Brain microvascular endothelial cell (primary cell): Measurements from ENCODE around the gene PEAK1.

ENCODE experiments used
- DNase-seq: peaks from one replicate; pipeline ENCODE4 v3.0.0-alpha.2; 2020
- H3K27ac ChIP-seq: fragments of 250-450 bp; sonication (Bioruptor Pico); 2 replicates; pipeline ENCODE4 v1.5.1; 2020; ENCODE audit warnings: mild to moderate bottlenecking, moderate library complexity
- H3K27me3 ChIP-seq: fragments of 250-450 bp; sonication (Bioruptor Pico); replicated peaks from 2 replicates; pipeline ENCODE4 v1.5.1; 2020; ENCODE audit warnings: mild to moderate bottlenecking
- H3K36me3 ChIP-seq: fragments of 250-450 bp; sonication (Bioruptor Pico); replicated peaks from 2 replicates; pipeline ENCODE4 v1.5.1; 2020; ENCODE audit warnings: mild to moderate bottlenecking
- H3K4me3 ChIP-seq: 2 replicates; pipeline ENCODE4 v1.5.1; 2011; ENCODE audit warnings: low read depth, mild to moderate bottlenecking, control low read depth, low read length, moderate library complexity
- CTCF ChIP-seq: IDR thresholded peaks from 2 replicates; pipeline ENCODE4 v1.5.1; 2011; ENCODE audit warnings: low read depth, mild to moderate bottlenecking, moderate library complexity, low read length, control low read depth, inconsistent platforms; ENCODE audit errors: missing control alignments
- in situ Hi-C: cut with HindIII; loops from 2 replicates; pipeline ENCODE4 v1.10.0; 2017; ENCODE audit warnings: low sequenced_read_pairs, low pct_ligation_motif_present

Gene PEAK1

GRCh38 chr15:77395013-77395774 lies 24.7 kb downstream of the PEAK1 start:
- Histone ChIP-seq H3K27me3 (no peaks in the 10 kb centered on the region), H3K27ac (no peak overlapping the region), H3K36me3 (no peaks in the 10 kb centered on the region), H3K4me3 (no peak overlapping the region)
- in situ Hi-C loops, result no loop called here
- no peak for DNase-seq
- no peak for TF ChIP-seq CTCF

GRCh38 chr15:77393471-77393840 lies 26.4 kb downstream of the PEAK1 start:
- in situ Hi-C loops, result no loop called here
- TF ChIP-seq CTCF, result no peak
- H3K27me3 ChIP-seq, result no peaks in the 10 kb centered on the region
- DNase-seq, result no peak
- H3K4me3 ChIP-seq, result no peak overlapping the region
- H3K36me3 ChIP-seq, result no peaks in the 10 kb centered on the region
- no peak overlapping the region for H3K27ac ChIP-seq

GRCh38 chr15:77392762-77393470 lies 27.0 kb downstream of the PEAK1 start:
- Histone ChIP-seq H3K27me3 (no peaks in the 10 kb centered on the region), H3K4me3 (no peak overlapping the region), H3K36me3 (no peaks in the 10 kb centered on the region), H3K27ac (no peak overlapping the region)
- in situ Hi-C loops, result no loop called here
- DNase-seq, result no peak
- TF ChIP-seq CTCF, result no peak

- TF ChIP-seq CTCF, result no peak
- no peaks in the 10 kb centered on the region for H3K27me3 ChIP-seq
Observed at GRCh38 chr15:77391372-77391951, 28.4 kb downstream of the PEAK1 start.

GRCh38 chr15:77387365-77388105 lies 32.4 kb downstream of the PEAK1 start:
- H3K27ac ChIP-seq, result no peak overlapping the region
- in situ Hi-C loops, result no loop called here
- TF ChIP-seq CTCF, result no peak
- no peaks in the 10 kb centered on the region for H3K27me3 ChIP-seq
- H3K36me3 ChIP-seq, result no peaks in the 10 kb centered on the region
- no peak for DNase-seq
- no peak overlapping the region for H3K4me3 ChIP-seq

More at GRCh38 chr15:77391372-77391951, 28.4 kb downstream of the PEAK1 start:
- Histone ChIP-seq H3K4me3 (no peak overlapping the region), H3K36me3 (no peaks in the 10 kb centered on the region), H3K27ac (no peak overlapping the region)
- in situ Hi-C loops, result no loop called here
- DNase-seq, result no peak
